Gastrocnemius medialis (tissue), 4 donors: ENCODE data around the gene CASK. TPM values are rescaled to one million over a fixed set of nuclear protein-coding genes. Genes with fewer than 3 reads are reported as not detected.
"Not testable (repeated sequence)": the region's sequence is repeated elsewhere in the genome, so short reads cannot be mapped to it uniquely, and the experiment has no call there.

Experiments used
- ATAC-seq, 2 donors: fragments of 150-250 bp; one replicate each; pipeline ENCODE4 v1.9.1; 2016
- DNase-seq, 2 donors: peaks; one replicate each; pipeline ENCODE4 v3.0.0-alpha.2; 2019
- H3K27ac ChIP-seq, 4 donors: fragments of 200-600 bp; sonication (generic); 1 replicate in 1 of 4; 2 replicates in 3 of 4; pipeline ENCODE4 v1.5.1; 2016 to 2018; ENCODE audit warnings: mild to moderate bottlenecking in 2 of 4, moderate library complexity in 1 of 4
- H3K27me3 ChIP-seq, 3 donors: fragments of 200-600 bp; sonication (generic) in 2 of 3; 1 replicate in 1 of 3; 2 replicates in 2 of 3; pipeline versions ENCODE4 v1.5.1 to v1.6.0; 2016 to 2019; ENCODE audit warnings: mild to moderate bottlenecking in 1 of 3, moderate library complexity in 1 of 3
- H3K36me3 ChIP-seq, 2 donors: fragments of 200-600 bp; sonication (generic) in 1 of 2; one replicate each; pipeline ENCODE4 v1.5.1; 2017 to 2018
- H3K4me1 ChIP-seq, 2 donors: fragments of 200-600 bp; sonication (generic) in 1 of 2; one replicate each; pipeline ENCODE4 v1.5.1; 2016 to 2017; ENCODE audit warnings: mild to moderate bottlenecking in 2 of 2
- H3K4me3 ChIP-seq, 4 donors: fragments of 200-600 bp; sonication (generic) in 3 of 4; 1 replicate in 1 of 4; 2 replicates in 3 of 4; pipeline ENCODE4 v1.5.1; 2016 to 2019; ENCODE audit warnings: mild to moderate bottlenecking in 2 of 4
- H3K9me3 ChIP-seq, 3 donors: fragments of 200-600 bp; sonication (generic) in 2 of 3; 1 replicate in 1 of 3; 2 replicates in 2 of 3; pipeline ENCODE4 v1.5.1; 2016 to 2019
- CTCF ChIP-seq, 5 experiments: fragments of 450-650 bp in 3 of 5; fragments of 200-600 bp in 2 of 5; sonication (generic) in 2 of 5; IDR thresholded peaks in 4 of 5; conservative IDR thresholded peaks in 1 of 5; 1 replicate in 4 of 5; 2 replicates in 1 of 5; pipeline ENCODE4 v1.5.1; 2016 to 2019; ENCODE audit warnings: antibody characterized with exemption in 5 of 5, mild to moderate bottlenecking in 3 of 5, moderate library complexity in 3 of 5
- POLR2A ChIP-seq, 2 donors: fragments of 450-650 bp; IDR thresholded peaks; one replicate each; pipeline ENCODE4 v1.6.1; 2017; ENCODE audit warnings: antibody characterized with exemption in 2 of 2, mild to moderate bottlenecking in 2 of 2, moderate library complexity in 2 of 2
- in situ Hi-C, 4 donors: fragments of 200-750 bp; cut with MboI; loops; one replicate each; pipeline versions ENCODE4 v1.15.0 to v1.8.0; 2017; ENCODE audit warnings: low sequenced_read_pairs in 4 of 4
- intact Hi-C: fragments of 100-400 bp; cut with DNase I; formaldehyde crosslinking; loops from one replicate; pipeline ENCODE4 v1.15.1; 2023; ENCODE audit warnings: low total_unique reads
- total RNA-seq, 4 donors: library from RNA; depleted of rRNA; stranded (reverse); fragments of >200 nt; gene quantifications; one replicate each; pipeline versions ENCODE4 v1.1.0 to v1.2.3, GENCODE V29; 2016

CASK gene
- total RNA-seq, 4 donors from 2014 or later: 7.3 to 14.3 (median 10.0) TPM

DNA sequence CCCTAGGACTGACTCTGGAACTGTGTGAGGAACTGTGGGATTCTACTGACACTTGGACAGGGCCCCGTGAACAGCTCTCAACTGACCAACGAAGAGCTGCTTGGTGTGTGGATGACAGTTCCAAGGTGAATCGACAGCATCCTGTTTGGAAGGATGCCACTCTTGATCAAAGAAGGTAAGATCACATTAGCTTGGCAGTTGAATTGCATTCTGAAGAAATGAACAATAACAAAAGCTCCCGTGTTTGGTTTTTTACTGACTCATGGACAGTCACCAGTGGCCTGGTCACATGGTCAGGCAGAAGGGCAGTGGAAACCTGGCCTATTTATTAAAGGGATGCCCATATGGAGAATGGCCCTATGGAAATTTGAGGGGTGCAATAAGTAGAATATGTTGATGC lies 267.7 kb downstream of the CASK start:
- Histone ChIP-seq H3K4me1 (no peaks in the 10 kb centered on the region), H3K36me3 (no peaks in the 10 kb centered on the region), H3K27ac (no peak overlapping the region), H3K9me3 (no peaks in the 10 kb centered on the region), H3K4me3 (no peak overlapping the region), H3K27me3 (peaks cover 0 to 3% (median 0%) of the 10 kb centered on the region in 3 donors)
- in situ Hi-C loops: no loop called here
- DNase-seq: no peak
- TF ChIP-seq POLR2A (IDR thresholded peaks at IDR 0.05): no peak
- TF ChIP-seq CTCF (IDR thresholded peaks at IDR 0.05 in 4 of 5, conservative IDR thresholded peaks at IDR 0.05 in 1 of 5): no peak
- ATAC-seq: no peak
- intact Hi-C loops: no loop called here

DNA sequence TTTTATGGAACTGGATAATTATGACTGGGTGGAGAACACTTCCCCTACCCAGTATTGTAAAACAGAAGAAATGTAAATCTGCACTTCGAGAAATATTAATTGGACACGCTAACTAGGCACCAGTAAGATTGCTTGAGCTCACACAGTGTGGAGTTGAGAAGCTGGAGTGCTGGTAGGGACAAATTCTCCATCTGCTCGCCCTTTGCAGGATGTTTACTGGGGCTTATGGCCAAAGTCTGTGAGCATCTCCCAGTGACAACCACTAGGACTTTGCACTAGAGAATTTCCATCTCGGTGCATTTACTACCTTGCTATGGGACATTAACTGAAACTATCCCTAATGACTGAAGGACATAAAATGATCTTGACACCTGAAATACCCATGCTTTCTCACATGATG lies 268.3 kb downstream of the CASK start:
- H3K4me3 ChIP-seq: no peak overlapping the region
- H3K27ac ChIP-seq: no peak overlapping the region
- in situ Hi-C loops (no loop called here), intact Hi-C loops (no loop called here)
- no peaks in the 10 kb centered on the region for H3K36me3 ChIP-seq
- ATAC-seq: no peak
- no peak for DNase-seq
- peaks cover 0 to 3% (median 0%) of the 10 kb centered on the region in 3 donors for H3K27me3 ChIP-seq
- no peaks in the 10 kb centered on the region for H3K4me1 ChIP-seq
- TF ChIP-seq POLR2A (IDR thresholded peaks at IDR 0.05) (no peak), CTCF (IDR thresholded peaks at IDR 0.05 in 4 of 5, conservative IDR thresholded peaks at IDR 0.05 in 1 of 5) (no peak)
- no peaks in the 10 kb centered on the region for H3K9me3 ChIP-seq

DNA sequence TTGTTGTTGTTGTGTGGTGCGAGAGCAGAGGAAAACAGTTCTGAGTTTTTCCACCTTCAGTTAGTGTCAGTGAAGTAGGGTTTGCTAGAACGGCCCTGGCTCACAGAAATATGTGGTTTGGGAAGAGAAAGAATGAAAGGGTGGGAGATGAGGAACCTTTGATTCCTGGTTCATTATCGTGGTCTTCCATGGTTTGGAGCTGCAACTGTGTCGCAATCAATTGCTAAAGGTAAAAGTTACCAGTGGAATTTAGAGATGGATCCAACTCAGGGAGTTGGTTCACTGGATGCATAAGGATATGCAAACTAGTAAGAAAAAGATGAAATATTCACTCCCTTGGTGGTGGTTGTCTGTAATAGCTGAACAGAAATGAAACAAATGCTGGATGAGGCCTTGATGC lies 270.2 kb downstream of the CASK start:
- H3K27ac ChIP-seq: no peak overlapping the region
- TF ChIP-seq POLR2A (IDR thresholded peaks at IDR 0.05): no peak
- no peaks in the 10 kb centered on the region for H3K36me3 ChIP-seq
- H3K4me1 ChIP-seq: no peaks in the 10 kb centered on the region
- H3K27me3 ChIP-seq: peaks cover 0 to 3% (median 0%) of the 10 kb centered on the region in 3 donors
- in situ Hi-C loops: no loop called here
- no peak overlapping the region for H3K4me3 ChIP-seq
- intact Hi-C loops: no loop called here
- no peak for ATAC-seq
- DNase-seq: no peak
- H3K9me3 ChIP-seq: no peaks in the 10 kb centered on the region

DNA sequence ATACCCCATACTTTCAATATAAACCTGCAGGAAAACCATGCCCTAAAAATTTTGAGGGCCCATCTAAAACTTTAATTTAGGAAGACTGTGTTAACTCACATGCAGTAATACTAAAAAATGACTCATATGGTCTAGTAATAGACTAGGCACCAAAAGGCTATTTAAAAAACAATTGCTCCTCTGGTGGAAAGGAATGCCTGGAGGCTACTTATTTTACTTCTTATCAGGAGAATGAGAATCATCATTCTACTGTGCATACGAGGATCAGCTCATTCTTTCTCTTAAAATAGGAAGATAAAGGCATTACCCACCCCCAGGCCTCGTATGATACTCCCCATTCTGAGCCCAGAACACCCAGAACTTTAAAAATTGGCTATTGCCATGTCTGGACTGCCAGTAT lies 277.2 kb downstream of the CASK start:
- H3K27me3 ChIP-seq, in situ Hi-C loops, H3K9me3 ChIP-seq, H3K36me3 ChIP-seq, intact Hi-C loops, ATAC-seq, DNase-seq, H3K4me3 ChIP-seq, H3K4me1 ChIP-seq, H3K27ac ChIP-seq: not testable (repeated sequence)

DNA sequence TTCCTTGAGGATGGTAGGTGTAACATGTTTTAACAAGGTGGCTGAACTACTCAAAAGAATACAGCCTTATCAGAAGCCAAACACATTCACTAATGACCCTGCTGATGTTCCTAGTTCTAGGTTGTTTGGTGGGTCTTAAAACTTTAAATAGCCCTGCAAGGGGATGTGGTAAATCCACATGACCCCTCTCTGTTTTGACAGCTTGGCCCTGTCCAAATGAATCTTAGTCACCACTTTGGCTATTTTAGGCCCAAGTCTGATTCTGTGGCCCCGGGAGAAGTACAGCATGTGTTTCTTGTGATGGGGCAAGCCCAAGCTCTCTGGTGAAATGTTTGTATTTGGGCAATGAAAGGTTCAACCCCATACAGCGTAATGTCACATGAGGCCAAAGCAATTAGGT lies 289.1 kb downstream of the CASK start:
- H3K27ac ChIP-seq: no peak overlapping the region
- DNase-seq (peak; percentile 2 to 12), ATAC-seq (no peak)
- intact Hi-C loops: no loop called here
- no peaks in the 10 kb centered on the region for H3K36me3 ChIP-seq
- no peaks in the 10 kb centered on the region for H3K4me1 ChIP-seq
- H3K9me3 ChIP-seq: no peaks in the 10 kb centered on the region
- H3K27me3 ChIP-seq: no peaks in the 10 kb centered on the region
- in situ Hi-C loops: no loop called here
- no peak overlapping the region for H3K4me3 ChIP-seq
- no peak for TF ChIP-seq CTCF (IDR thresholded peaks at IDR 0.05 in 4 of 5, conservative IDR thresholded peaks at IDR 0.05 in 1 of 5)
- no peak for TF ChIP-seq POLR2A (IDR thresholded peaks at IDR 0.05)

DNA sequence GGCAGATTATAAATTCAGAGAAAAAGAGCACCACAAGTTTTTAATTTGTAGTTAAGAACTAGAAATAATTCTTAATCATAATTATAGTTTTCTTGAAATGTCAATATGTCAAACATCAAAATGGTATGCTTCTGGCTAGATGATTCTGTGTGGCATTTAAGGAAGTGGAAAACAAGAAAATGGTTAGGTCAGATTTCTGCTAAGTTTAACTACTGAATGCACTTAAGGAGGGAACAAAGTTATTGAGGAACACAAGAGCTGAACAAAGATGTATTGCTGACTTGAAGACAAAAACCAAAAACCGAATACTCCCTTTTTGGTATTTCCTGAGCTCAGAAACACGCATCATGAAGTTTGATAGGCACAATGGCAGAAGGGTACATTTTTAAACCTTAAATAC lies 293.3 kb downstream of the CASK start:
- in situ Hi-C loops (no loop called here), intact Hi-C loops (no loop called here)
- Histone ChIP-seq H3K4me3 (no peak overlapping the region), H3K36me3 (no peaks in the 10 kb centered on the region), H3K27ac (no peak overlapping the region), H3K4me1 (no peaks in the 10 kb centered on the region), H3K27me3 (no peaks in the 10 kb centered on the region), H3K9me3 (no peaks in the 10 kb centered on the region)
- TF ChIP-seq CTCF (IDR thresholded peaks at IDR 0.05 in 4 of 5, conservative IDR thresholded peaks at IDR 0.05 in 1 of 5) (no peak), POLR2A (IDR thresholded peaks at IDR 0.05) (no peak)
- ATAC-seq: no peak
- DNase-seq: no peak
